WTC11 (cell line): Measurements from ENCODE around the gene BAIAP2.

ENCODE experiments used
- CREB1 ChIP-seq: sonication (generic); formaldehyde crosslinking; IDR thresholded peaks from 2 replicates; pipeline ENCODE4 v1.8.0; 2023; ENCODE audit warnings: mild to moderate bottlenecking, missing genetic modification reagents
- ESRRA ChIP-seq: sonication (generic); formaldehyde crosslinking; IDR thresholded peaks from 2 replicates; pipeline ENCODE4 v1.8.1; 2022; ENCODE audit warnings: mild to moderate bottlenecking, missing genetic modification reagents, borderline replicate concordance
- FOXK1 ChIP-seq: sonication (generic); formaldehyde crosslinking; IDR thresholded peaks from 2 replicates; pipeline ENCODE4 v1.8.0; 2022; ENCODE audit warnings: mild to moderate bottlenecking, moderate library complexity, missing genetic modification reagents
- FOXP1 ChIP-seq: sonication (generic); formaldehyde crosslinking; IDR thresholded peaks from 2 replicates; pipeline ENCODE4 v1.8.0; 2022; ENCODE audit warnings: missing genetic modification reagents, mild to moderate bottlenecking, moderate library complexity, borderline replicate concordance
- JUN ChIP-seq: sonication (generic); formaldehyde crosslinking; IDR thresholded peaks from 2 replicates; pipeline ENCODE4 v1.8.0; 2023; ENCODE audit warnings: mild to moderate bottlenecking, missing genetic modification reagents
- NFYB ChIP-seq: sonication (generic); formaldehyde crosslinking; conservative IDR thresholded peaks from 2 replicates; pipeline ENCODE4 v1.8.0; 2022; ENCODE audit warnings: low read depth, missing genetic modification reagents
- NR1H2 ChIP-seq: sonication (generic); formaldehyde crosslinking; IDR thresholded peaks from 2 replicates; pipeline ENCODE4 v1.9.0; 2021; ENCODE audit warnings: mild to moderate bottlenecking, moderate library complexity, missing genetic modification reagents
- PRRX2 ChIP-seq: fragments of 250-450 bp; sonication (Bioruptor Pico); IDR thresholded peaks from 2 replicates; pipeline ENCODE4 v1.8.0; 2021; ENCODE audit warnings: mild to moderate bottlenecking
- TF ChIP-seq, protein P1 (sequence below): fragments of 200-600 bp; IDR thresholded peaks from 2 replicates; pipeline ENCODE4 v1.8.0; 2022; ENCODE audit warnings: antibody characterized with exemption
- TF ChIP-seq, protein P2 (sequence below): fragments of 250-450 bp; sonication (Bioruptor Pico); IDR thresholded peaks from 2 replicates; pipeline ENCODE4 v2.1.2; 2022; ENCODE audit warnings: mild to moderate bottlenecking, moderate library complexity
- TF ChIP-seq, protein P3 (sequence below): sonication (generic); formaldehyde crosslinking; IDR thresholded peaks from 2 replicates; pipeline ENCODE4 v1.8.0; 2023; ENCODE audit warnings: mild to moderate bottlenecking, missing genetic modification reagents
- TF ChIP-seq, protein P4 (sequence below): sonication (generic); formaldehyde crosslinking; IDR thresholded peaks from 2 replicates; pipeline ENCODE4 v1.8.1; 2023; ENCODE audit warnings: mild to moderate bottlenecking, missing genetic modification reagents, moderate library complexity
- TF ChIP-seq, protein P5 (sequence below): sonication (generic); formaldehyde crosslinking; IDR thresholded peaks from 2 replicates; pipeline ENCODE4 v1.8.0; 2022; ENCODE audit warnings: mild to moderate bottlenecking, missing genetic modification reagents
- TF ChIP-seq, protein P6 (sequence below): fragments of 250-450 bp; sonication (Bioruptor Pico); IDR thresholded peaks from 2 replicates; pipeline ENCODE4 v1.8.0; 2021; ENCODE audit warnings: mild to moderate bottlenecking

DNA sequence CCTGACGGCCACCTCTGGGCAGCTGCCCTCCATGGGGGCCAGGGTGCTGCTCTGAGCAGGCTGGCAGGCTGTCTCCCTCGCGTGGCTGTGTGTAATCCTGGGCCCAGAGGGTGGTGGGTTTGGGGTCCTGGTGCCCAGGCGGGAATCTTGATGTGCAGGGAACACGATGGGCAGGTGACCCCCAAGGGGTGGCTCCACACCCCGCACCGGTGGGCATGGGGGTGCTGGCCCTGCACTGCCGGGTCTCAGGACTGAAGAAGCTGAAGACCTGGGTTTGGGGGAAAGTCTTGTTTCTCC, 34.7 kb upstream of the BAIAP2 start:
- TF ChIP-seq ESRRA (CRISPR knock-in tag) (no peak), FOXK1 (no peak), FOXP1 (CRISPR knock-in tag) (no peak), JUN (no peak), NFYB (no peak), PRRX2 (CRISPR knock-in tag) (no peak), NR1H2 (no peak), CREB1 (no peak)
- TF ChIP-seq, protein P1, sequence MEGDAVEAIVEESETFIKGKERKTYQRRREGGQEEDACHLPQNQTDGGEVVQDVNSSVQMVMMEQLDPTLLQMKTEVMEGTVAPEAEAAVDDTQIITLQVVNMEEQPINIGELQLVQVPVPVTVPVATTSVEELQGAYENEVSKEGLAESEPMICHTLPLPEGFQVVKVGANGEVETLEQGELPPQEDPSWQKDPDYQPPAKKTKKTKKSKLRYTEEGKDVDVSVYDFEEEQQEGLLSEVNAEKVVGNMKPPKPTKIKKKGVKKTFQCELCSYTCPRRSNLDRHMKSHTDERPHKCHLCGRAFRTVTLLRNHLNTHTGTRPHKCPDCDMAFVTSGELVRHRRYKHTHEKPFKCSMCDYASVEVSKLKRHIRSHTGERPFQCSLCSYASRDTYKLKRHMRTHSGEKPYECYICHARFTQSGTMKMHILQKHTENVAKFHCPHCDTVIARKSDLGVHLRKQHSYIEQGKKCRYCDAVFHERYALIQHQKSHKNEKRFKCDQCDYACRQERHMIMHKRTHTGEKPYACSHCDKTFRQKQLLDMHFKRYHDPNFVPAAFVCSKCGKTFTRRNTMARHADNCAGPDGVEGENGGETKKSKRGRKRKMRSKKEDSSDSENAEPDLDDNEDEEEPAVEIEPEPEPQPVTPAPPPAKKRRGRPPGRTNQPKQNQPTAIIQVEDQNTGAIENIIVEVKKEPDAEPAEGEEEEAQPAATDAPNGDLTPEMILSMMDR = no peak
- TF ChIP-seq, protein P2, sequence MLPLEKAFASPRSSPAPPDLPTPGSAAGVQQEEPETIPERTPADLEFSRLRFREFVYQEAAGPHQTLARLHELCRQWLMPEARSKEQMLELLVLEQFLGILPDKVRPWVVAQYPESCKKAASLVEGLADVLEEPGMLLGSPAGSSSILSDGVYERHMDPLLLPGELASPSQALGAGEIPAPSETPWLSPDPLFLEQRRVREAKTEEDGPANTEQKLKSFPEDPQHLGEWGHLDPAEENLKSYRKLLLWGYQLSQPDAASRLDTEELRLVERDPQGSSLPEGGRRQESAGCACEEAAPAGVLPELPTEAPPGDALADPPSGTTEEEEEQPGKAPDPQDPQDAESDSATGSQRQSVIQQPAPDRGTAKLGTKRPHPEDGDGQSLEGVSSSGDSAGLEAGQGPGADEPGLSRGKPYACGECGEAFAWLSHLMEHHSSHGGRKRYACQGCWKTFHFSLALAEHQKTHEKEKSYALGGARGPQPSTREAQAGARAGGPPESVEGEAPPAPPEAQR (CRISPR knock-in tag) = no peak
- TF ChIP-seq, protein P3, sequence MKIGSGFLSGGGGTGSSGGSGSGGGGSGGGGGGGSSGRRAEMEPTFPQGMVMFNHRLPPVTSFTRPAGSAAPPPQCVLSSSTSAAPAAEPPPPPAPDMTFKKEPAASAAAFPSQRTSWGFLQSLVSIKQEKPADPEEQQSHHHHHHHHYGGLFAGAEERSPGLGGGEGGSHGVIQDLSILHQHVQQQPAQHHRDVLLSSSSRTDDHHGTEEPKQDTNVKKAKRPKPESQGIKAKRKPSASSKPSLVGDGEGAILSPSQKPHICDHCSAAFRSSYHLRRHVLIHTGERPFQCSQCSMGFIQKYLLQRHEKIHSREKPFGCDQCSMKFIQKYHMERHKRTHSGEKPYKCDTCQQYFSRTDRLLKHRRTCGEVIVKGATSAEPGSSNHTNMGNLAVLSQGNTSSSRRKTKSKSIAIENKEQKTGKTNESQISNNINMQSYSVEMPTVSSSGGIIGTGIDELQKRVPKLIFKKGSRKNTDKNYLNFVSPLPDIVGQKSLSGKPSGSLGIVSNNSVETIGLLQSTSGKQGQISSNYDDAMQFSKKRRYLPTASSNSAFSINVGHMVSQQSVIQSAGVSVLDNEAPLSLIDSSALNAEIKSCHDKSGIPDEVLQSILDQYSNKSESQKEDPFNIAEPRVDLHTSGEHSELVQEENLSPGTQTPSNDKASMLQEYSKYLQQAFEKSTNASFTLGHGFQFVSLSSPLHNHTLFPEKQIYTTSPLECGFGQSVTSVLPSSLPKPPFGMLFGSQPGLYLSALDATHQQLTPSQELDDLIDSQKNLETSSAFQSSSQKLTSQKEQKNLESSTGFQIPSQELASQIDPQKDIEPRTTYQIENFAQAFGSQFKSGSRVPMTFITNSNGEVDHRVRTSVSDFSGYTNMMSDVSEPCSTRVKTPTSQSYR (CRISPR knock-in tag) = no peak
- TF ChIP-seq, protein P4, sequence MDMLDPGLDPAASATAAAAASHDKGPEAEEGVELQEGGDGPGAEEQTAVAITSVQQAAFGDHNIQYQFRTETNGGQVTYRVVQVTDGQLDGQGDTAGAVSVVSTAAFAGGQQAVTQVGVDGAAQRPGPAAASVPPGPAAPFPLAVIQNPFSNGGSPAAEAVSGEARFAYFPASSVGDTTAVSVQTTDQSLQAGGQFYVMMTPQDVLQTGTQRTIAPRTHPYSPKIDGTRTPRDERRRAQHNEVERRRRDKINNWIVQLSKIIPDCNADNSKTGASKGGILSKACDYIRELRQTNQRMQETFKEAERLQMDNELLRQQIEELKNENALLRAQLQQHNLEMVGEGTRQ = no peak
- TF ChIP-seq, protein P5, sequence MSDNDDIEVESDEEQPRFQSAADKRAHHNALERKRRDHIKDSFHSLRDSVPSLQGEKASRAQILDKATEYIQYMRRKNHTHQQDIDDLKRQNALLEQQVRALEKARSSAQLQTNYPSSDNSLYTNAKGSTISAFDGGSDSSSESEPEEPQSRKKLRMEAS (CRISPR knock-in tag) = no peak
- TF ChIP-seq, protein P6, sequence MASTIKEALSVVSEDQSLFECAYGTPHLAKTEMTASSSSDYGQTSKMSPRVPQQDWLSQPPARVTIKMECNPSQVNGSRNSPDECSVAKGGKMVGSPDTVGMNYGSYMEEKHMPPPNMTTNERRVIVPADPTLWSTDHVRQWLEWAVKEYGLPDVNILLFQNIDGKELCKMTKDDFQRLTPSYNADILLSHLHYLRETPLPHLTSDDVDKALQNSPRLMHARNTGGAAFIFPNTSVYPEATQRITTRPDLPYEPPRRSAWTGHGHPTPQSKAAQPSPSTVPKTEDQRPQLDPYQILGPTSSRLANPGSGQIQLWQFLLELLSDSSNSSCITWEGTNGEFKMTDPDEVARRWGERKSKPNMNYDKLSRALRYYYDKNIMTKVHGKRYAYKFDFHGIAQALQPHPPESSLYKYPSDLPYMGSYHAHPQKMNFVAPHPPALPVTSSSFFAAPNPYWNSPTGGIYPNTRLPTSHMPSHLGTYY (CRISPR knock-in tag) = no peak
